Osteocyte (in vitro differentiated cells): ENCODE measurements around the gene FASTKD1. TPM values are rescaled to one million over a fixed set of nuclear protein-coding genes. Genes with fewer than 3 reads are reported as not detected.
A peak's percentile ranks its signal among the peaks of the same experiment; 100 is the strongest.
"Not testable (repeated sequence)": the region's sequence is repeated elsewhere in the genome, so short reads cannot be mapped to it uniquely, and the experiment has no call there.

Experiments used
- DNase-seq: peaks from one replicate; pipeline ENCODE4 v3.0.0; 2021; ENCODE audit warnings: mixed read lengths; ENCODE audit not compliant: unreplicated experiment; ENCODE audit errors: extremely low spot score
- H3K27ac Mint-ChIP-seq: one replicate; pipeline ENCODE4 v1.8.0; 2021; ENCODE audit warnings: mild to moderate bottlenecking, mixed read lengths; ENCODE audit not compliant: unreplicated experiment
- H3K27me3 Mint-ChIP-seq: one replicate; pipeline ENCODE4 v1.8.0; 2021; ENCODE audit warnings: mixed read lengths; ENCODE audit not compliant: unreplicated experiment
- H3K36me3 Mint-ChIP-seq: one replicate; pipeline ENCODE4 v1.8.0; 2021; ENCODE audit warnings: mixed read lengths; ENCODE audit not compliant: unreplicated experiment
- H3K4me1 Mint-ChIP-seq: one replicate; pipeline ENCODE4 v1.8.0; 2021; ENCODE audit warnings: mixed read lengths; ENCODE audit not compliant: unreplicated experiment
- H3K4me3 Mint-ChIP-seq: one replicate; pipeline ENCODE4 v1.8.0; 2021; ENCODE audit warnings: mild to moderate bottlenecking, moderate library complexity, mixed read lengths; ENCODE audit not compliant: unreplicated experiment
- H3K9me3 Mint-ChIP-seq: one replicate; pipeline ENCODE4 v1.8.0; 2021; ENCODE audit warnings: mixed read lengths; ENCODE audit not compliant: unreplicated experiment
- CTCF ChIP-seq: fragments of 200-600 bp; sonication (generic); IDR thresholded peaks from 2 replicates; pipeline ENCODE4 v1.5.0; 2021; ENCODE audit warnings: antibody characterized with exemption, mild to moderate bottlenecking, moderate library complexity
- total RNA-seq: library from RNA; stranded (reverse); gene quantifications from 2 replicates; pipeline ENCODE4 v1.2.1, GENCODE V29; 2021

Gene FASTKD1
- total RNA-seq, 1 donor from 2014 or later, result 15.6 TPM

DNA sequence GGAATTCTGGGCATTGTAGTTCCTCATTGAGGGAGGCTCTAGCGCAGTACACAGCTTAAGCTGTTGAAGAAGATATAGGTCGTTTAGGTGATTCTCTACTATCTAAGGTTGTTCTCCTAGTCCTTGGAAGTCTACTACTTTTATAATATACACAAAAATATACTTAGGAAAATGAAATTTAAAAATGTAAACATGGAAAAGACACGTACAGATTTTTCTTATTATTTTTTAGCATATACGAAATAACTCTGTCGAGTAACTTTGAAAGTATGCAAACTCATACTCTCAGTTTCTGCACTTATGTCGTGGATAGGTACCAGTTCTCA lies 272 bp upstream of the FASTKD1 start:
- Mint-ChIP-seq H3K9me3 (no peaks in the 10 kb centered on the region), H3K4me3 (peak overlapping the region; percentile 95), H3K27ac (peak overlapping the region; percentile 91), H3K36me3 (no peaks in the 10 kb centered on the region), H3K4me1 (peaks cover 14% of the 10 kb centered on the region), H3K27me3 (peaks cover 4% of the 10 kb centered on the region)
- no peak for DNase-seq
- no peak for TF ChIP-seq CTCF

GRCh38 chr2:169572821-169573159 lies 875 bp downstream of the FASTKD1 start:
- H3K9me3 Mint-ChIP-seq, result no peaks in the 10 kb centered on the region
- H3K4me1 Mint-ChIP-seq, result peaks cover 14% of the 10 kb centered on the region
- DNase-seq, result no peak
- H3K27ac Mint-ChIP-seq, result peak overlapping the region; percentile 91
- no peaks in the 10 kb centered on the region for H3K27me3 Mint-ChIP-seq
- no peaks in the 10 kb centered on the region for H3K36me3 Mint-ChIP-seq
- TF ChIP-seq CTCF, result no peak
- H3K4me3 Mint-ChIP-seq, result peak overlapping the region; percentile 95

GRCh38 chr2:169572189-169572588 lies 1.5 kb downstream of the FASTKD1 start:
- no peak for TF ChIP-seq CTCF
- no peak overlapping the region for H3K4me3 Mint-ChIP-seq

DNA sequence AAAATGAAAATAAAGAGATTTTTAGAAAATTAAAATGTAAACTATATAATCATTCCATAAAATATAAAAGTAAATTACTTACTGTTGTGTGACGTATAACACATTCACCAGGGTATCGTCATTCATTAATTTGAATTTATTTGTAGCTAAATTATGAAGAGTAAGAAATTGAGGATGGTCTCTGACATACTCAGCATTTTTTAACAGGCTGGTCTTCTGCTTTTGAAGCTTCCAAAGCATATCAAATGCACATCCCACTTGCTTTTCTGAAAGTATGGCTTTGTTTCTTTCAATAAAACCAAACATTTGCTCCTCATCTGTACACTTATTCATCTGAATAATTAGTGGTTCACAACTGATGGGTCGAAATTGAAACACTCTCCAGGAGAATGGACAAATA lies 2.1 kb downstream of the FASTKD1 start:
- no peak for TF ChIP-seq CTCF
- H3K36me3 Mint-ChIP-seq, result peaks cover 2% of the 10 kb centered on the region

More at GRCh38 chr2:169572189-169572588, 1.5 kb downstream of the FASTKD1 start:
- no peak for DNase-seq
- H3K27ac Mint-ChIP-seq, result no peak overlapping the region
- H3K36me3 Mint-ChIP-seq, result peaks cover 2% of the 10 kb centered on the region
- H3K27me3 Mint-ChIP-seq, result no peaks in the 10 kb centered on the region
- peaks cover 14% of the 10 kb centered on the region for H3K4me1 Mint-ChIP-seq
- no peaks in the 10 kb centered on the region for H3K9me3 Mint-ChIP-seq

DNA sequence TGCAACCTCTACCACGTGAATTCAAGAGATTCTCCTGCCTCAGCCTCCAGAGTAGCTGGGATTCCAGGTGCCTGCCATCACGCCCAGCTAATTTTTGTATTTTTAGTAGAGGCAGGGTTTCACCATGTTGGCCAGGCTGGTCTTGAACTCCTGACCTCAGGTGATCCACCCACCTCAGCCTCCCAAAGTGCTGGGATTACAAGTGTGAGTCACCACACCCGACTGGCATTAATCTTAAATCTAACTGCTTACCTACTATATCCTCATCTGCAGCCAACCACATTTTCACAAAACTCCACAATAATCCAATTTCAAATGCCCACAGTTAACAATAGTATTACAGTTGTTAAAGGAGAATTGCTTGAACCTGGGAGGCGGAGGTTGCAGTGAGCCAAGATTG lies 2.9 kb downstream of the FASTKD1 start:
- H3K9me3 Mint-ChIP-seq, H3K4me3 Mint-ChIP-seq, H3K36me3 Mint-ChIP-seq, H3K27ac Mint-ChIP-seq, DNase-seq, H3K27me3 Mint-ChIP-seq: not testable (repeated sequence)
- peaks cover 14% of the 10 kb centered on the region for H3K4me1 Mint-ChIP-seq

More for the DNA sequence above, 2.1 kb downstream of the FASTKD1 start:
- Mint-ChIP-seq H3K4me1 (peaks cover 14% of the 10 kb centered on the region), H3K27me3 (no peaks in the 10 kb centered on the region), H3K4me3 (no peak overlapping the region), H3K27ac (no peak overlapping the region), H3K9me3 (no peaks in the 10 kb centered on the region)
- no peak for DNase-seq

GRCh38 chr2:169569948-169570347 lies 3.7 kb downstream of the FASTKD1 start:
- H3K4me1 Mint-ChIP-seq, result peaks cover 14% of the 10 kb centered on the region
- no peak for DNase-seq
- peaks cover 2% of the 10 kb centered on the region for H3K36me3 Mint-ChIP-seq
- no peaks in the 10 kb centered on the region for H3K9me3 Mint-ChIP-seq
- no peak overlapping the region for H3K4me3 Mint-ChIP-seq
- no peak overlapping the region for H3K27ac Mint-ChIP-seq
- no peak for TF ChIP-seq CTCF
- H3K27me3 Mint-ChIP-seq, result no peaks in the 10 kb centered on the region
